Fibroblast of mammary gland (primary cell): ENCODE data around the gene IDH2.

Experiments
- DNase-seq: peaks from one replicate; pipeline ENCODE4 v3.0.0-alpha.2; 2010; ENCODE audit warnings: low read depth
- H3K4me3 ChIP-seq: 2 replicates; pipeline ENCODE4 v1.5.1; 2011; ENCODE audit warnings: low read depth, mild to moderate bottlenecking, low read length, moderate library complexity; ENCODE audit not compliant: control insufficient read depth
- CTCF ChIP-seq: conservative IDR thresholded peaks from 2 replicates; pipeline ENCODE4 v1.5.1; 2011; ENCODE audit warnings: low read depth, low read length, inconsistent platforms; ENCODE audit not compliant: control insufficient read depth, insufficient read depth

Gene IDH2

GRCh38 chr15:90103701-90104329, 1.5 kb upstream of the IDH2 start:
- DNase-seq, result no peak
- H3K4me3 ChIP-seq, result no peak overlapping the region
- no peak for TF ChIP-seq CTCF

- TF ChIP-seq CTCF, result no peak
- H3K4me3 ChIP-seq, result peak overlapping the region; percentile 54
- peak; percentile 11 for DNase-seq
Observed at GRCh38 chr15:90101130-90101968, 919 bp downstream of the IDH2 start.

GRCh38 chr15:90099868-90100831, 2.1 kb downstream of the IDH2 start:
- H3K4me3 ChIP-seq, result no peak overlapping the region
- peak; percentile 49 for DNase-seq
- TF ChIP-seq CTCF, result no peak

GRCh38 chr15:90099072-90099867, 3.0 kb downstream of the IDH2 start:
- DNase-seq, result no peak
- no peak for TF ChIP-seq CTCF
- H3K4me3 ChIP-seq, result no peak overlapping the region

GRCh38 chr15:90097475-90097874, 4.8 kb downstream of the IDH2 start:
- no peak overlapping the region for H3K4me3 ChIP-seq
- DNase-seq, result no peak
- no peak for TF ChIP-seq CTCF

- DNase-seq, result no peak
- TF ChIP-seq CTCF, result no peak
- H3K4me3 ChIP-seq, result no peak overlapping the region
Observed at GRCh38 chr15:90095521-90095959, 6.7 kb downstream of the IDH2 start.
